ENCODE measurements around the gene ERMAP.
"Not testable (repeated sequence)": the region's sequence is repeated elsewhere in the genome, so short reads cannot be mapped to it uniquely, and the experiment has no call there.

ERMAP gene

GRCh38 chr1:42814815-42815214 lies 2.1 kb upstream of the ERMAP start:
- DNase-seq: not testable (repeated sequence)

GRCh38 chr1:42815941-42816584 lies 859 bp upstream of the ERMAP start:
- DNase-seq: no peak

- DNase-seq: no peak
Observed at GRCh38 chr1:42817440-42817767, 482 bp downstream of the ERMAP start.

DNA sequence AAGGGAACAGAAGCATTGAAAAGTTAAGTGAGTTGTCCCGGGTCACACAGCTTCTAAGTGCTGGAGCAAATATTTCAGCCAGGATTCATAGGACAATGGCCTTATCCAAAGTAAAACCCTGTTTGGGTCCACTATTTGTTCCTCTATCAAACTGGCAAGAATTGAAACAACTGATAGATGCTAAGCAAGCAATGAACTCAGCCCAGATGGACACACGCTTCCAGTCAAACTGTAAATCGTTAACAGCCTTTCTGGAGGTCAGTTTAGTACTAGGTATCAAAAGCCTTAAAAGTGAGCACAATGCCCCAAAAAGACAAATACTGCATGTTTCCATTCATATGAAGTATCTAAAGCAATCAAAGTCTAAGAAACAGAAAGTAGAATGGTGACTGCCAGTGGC lies 1.1 kb downstream of the ERMAP start:
- DNase-seq: no peak

DNA sequence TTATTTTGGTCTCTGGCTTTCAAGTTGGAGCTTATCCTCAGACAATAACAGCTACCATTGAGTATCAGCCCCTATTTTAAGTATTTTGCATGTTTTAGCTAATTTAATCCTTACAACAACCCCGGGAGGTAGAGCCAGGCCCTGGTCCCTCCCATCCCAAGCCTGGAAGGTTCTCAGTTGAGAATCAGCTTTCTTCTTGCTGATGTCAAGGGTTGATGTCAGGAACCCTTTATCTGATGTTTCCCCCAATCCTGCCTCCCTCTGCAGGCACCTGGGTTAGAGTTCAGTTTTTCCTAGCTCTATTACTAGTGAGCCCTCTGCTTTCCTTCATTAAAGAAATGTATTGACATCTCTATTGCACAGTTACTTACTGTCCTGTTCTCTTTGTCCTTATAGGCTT lies 3.9 kb downstream of the ERMAP start:
- no peak for DNase-seq

- no peak for DNase-seq
Observed at GRCh38 chr1:42821690-42822089, 4.8 kb downstream of the ERMAP start.

DNA sequence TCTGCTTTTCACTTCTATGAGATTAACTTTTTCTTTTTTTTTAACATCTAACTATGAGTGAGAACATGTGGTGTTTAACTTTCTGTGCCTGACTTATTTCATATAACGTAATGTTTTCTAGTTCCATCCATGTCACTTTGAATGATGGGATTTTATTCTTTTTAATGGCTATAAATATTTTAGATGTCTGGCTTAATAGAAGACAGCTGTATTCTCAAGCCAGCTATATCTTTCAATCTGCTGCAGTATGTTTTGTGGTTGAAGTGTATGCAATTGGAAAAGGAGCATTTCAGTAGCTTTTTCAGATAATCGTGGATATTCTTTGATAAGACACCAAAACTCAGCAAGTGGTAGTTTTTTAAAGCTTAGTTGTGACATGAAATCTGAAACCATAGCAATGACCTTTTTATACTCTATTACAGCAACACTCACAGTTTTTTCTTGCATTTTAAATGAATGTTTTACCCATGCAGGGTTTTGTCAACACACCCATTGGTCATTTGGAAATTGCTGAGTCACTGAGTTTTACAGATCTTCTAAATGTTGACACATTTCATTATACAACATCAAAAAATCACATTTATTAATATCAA lies 6.0 kb downstream of the ERMAP start:
- no peak for DNase-seq

- DNase-seq: no peak
Observed at GRCh38 chr1:42824481-42825035, 7.6 kb downstream of the ERMAP start.

DNA sequence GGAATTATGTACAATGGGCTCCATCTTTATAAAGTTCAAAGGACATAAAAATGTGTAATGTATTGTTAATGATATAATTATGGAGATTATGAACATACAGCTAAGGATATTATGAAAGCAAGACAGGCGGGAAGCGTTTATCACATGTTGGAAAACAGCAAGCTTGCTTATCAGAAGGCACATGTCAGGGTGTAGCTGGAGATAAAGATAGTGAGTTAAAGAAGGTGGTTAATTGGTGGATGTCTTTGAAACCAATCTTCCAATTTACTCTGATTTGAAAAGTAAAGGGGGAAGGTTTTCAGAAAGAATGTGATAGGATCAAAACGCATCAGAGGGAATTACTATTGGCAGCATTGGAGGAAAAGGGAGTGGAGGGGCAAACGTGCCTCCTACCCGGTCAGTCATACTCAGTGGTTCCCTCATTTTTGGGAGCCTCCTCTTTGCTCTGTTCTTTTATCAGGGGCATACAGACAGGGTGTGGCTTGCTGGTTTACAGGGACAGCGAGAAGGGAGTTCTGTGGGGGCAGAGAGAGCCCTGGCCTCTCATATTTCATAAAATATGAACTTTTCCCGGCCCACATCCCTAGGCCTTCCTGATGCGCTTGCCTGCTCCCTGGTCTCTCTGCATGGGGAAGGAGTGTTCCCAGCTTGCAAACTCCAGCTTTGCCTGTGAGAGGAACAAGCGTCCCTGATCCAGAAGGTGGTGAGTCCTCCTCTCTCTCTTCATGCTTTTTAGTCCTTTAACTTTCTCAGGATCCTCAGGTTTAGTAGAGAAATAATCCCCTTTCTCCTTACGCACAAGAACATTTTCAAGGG lies 8.3 kb downstream of the ERMAP start:
- DNase-seq: no peak

GRCh38 chr1:42830631-42831030 lies 13.7 kb downstream of the ERMAP start:
- no peak for DNase-seq

DNA sequence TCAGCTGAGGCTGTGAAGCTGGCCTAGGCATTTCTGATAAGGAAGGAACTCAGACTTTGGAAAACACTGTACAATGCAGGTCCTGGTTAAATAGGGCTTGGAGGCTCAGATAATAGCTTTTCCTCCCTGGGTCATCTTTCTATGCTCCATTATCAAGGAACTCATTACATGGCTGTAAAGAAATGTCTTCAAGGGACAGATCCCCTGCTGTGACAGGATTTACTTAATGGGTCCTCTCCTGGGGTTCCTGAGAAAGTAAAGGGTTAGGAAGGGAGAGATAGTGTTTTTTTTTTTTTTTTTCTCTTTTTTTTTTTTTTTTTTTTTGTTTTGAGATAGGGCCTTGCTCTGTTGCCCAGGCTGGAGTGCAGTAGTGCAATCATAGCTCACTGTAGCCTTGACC lies 14.4 kb downstream of the ERMAP start:
- no peak for DNase-seq

GRCh38 chr1:42832641-42833240 lies 15.8 kb downstream of the ERMAP start:
- DNase-seq: no peak

GRCh38 chr1:42833981-42834380 lies 17.1 kb downstream of the ERMAP start:
- no peak for DNase-seq

DNA sequence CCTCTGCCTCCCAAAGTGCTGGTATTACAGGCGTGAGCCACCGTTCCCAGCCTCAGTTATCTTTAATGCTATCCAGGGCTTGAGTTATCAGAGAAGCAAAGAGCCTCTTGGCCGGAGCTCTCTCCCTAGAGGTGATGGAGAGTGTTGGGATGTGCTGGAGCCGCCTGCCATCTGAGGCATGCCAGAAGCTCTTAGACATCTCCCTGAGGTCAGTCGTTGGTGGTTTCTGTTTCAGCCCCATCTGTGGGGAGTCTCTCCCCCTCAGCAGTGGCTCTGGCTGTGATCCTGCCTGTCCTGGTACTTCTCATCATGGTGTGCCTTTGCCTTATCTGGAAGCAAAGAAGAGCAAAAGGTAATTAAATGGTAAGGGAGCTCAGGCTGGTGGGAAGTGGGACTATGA lies 17.9 kb downstream of the ERMAP start:
- no peak for DNase-seq

GRCh38 chr1:42835422-42835821 lies 18.5 kb downstream of the ERMAP start:
- DNase-seq: no peak

DNA sequence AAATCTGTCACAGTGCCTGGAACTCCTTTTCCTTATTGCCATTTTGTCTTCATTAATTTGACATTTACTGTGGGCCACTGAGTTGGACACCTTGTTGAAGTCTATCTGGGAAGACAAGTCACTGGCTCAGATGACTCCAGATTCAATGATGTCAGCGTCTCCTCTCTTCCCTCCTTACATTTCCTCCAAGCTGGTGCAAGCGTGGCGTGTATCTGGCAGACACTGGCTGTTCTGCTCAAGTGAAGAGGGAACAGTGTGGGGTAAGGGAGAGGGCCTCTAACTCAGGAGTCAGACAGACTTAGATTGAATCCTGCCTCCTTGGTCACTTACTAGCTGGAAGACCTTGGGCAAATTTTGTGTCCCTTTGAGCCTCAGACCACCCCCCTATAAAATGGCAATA lies 20.8 kb downstream of the ERMAP start:
- no peak for DNase-seq

DNA sequence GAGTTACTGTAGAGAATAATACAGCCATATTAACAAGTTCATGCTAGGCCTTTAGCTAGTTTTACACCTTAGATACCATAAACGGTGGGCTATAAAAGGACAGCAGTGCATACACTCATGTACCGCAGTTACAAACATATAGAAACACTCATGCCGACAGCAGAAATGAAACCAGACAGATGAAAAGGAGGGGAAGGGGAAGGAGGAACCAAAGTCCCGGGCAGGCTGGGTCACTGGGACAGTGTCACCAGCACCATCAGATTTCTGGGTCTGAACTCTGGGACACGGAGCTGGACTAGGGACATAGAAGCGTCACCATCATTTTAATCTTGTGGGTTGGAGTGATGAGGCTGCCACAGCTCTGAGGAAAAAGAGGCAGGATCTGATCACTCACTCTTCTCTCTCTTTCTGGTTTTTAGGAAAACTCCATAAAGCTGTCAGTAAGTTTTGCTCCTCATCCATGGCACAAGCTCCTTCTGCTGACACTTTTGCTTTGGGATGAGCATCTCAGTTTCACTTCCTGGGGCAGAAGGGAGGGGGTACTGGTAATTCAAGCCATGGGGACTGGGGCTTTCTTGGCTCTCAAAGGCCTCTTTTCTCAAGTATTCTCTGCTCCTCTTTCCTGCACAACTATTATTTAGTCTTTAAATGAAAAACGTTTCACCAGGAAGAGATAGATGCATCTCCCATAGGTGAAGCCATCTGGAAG lies 21.7 kb downstream of the ERMAP start:
- DNase-seq: no peak

DNA sequence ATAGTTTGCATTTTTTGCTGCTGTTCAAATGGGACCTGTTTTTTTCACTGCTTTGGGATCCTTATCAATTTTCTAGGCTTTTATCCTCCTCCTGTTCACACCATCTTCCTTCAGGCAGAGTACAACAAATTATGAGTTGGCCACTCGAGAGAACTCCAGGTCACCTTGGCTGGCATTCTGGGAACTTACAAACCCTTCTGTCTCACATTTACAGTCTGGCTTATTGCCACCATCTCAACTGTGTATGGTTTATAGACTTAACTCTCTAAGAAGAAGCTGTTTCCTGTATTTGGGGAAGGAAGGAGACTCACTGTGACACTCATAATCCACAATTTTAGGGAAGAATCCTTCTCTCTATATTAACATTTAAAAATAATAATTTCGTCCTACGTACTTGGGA lies 24.1 kb downstream of the ERMAP start:
- no peak for DNase-seq

DNA sequence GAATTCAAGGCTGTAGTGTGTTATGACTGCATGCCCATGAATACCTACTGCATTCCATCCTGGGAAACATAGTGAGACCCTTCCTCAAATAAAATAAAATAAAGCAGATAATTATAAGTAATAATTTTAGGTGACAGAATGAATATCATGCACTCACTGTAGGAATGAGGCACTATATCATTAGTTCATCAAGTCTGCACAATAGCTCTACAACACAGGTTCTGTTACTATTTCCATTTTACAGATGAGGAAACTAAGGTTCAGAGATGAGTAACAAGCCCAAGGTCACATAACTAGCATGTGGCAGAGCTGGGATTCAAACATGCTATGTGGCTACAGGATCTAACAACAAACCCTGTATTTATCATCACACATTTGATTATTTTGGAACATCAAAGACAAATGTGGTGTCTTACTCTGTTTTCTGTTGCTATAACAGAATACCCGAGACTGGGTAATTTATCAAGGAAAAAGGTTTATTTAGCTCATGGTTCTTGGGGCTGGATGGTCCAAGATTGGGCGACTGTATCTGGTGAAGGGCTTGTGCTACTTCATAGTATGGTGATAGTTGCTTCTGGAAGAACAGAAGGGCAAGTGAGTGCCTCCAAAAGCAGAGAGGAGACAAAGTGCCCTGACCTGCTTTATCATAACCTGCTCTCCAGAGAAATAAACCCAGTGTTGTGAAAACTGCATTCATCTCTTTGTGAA lies 24.7 kb downstream of the ERMAP start:
- DNase-seq: no peak

GRCh38 chr1:42844592-42845140 lies 27.7 kb downstream of the ERMAP start:
- DNase-seq: no peak

DNA sequence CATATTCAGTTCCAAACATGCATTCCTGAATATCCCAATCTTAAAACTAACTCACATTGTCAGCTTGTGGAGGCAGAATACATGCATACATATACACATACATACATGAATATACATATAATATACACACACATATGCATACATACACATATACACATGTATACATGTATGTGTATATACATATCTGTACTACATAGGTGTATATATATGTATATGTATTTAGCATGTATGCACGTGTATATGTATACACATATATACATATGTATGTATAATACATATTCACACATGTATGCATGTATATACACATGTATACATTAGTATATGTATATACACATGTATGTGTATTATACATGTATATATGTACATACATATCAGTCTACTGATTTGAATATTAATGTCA lies 28.3 kb downstream of the ERMAP start:
- no peak for DNase-seq

DNA sequence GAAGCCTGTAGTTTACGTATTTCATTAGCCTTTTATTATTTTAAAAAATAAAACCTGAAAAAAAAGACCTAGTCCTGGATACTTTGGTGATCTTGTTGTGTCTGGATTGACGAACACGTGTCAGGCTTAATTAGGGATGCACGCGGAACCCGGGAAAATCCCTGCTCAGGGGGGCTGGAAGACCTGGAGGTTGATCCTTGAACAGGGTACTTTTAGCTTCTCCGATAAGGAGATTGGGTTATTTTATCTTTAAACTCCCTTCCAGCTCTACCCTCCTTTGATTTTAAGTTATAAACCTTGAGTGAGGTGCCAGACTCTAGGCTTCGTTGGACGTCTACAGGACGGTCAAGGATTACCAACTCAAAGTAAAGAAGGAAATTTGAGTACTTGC lies 28.9 kb downstream of the ERMAP start:
- no peak for DNase-seq
